ENCODE measurements around the gene IGFN1. TPM values are rescaled to one million over a fixed set of nuclear protein-coding genes. Genes with fewer than 3 reads are reported as not detected.

The IGFN1 gene
- total RNA-seq, 2 donors from 2014 or later, result 2.0 to 6.7 TPM

DNA sequence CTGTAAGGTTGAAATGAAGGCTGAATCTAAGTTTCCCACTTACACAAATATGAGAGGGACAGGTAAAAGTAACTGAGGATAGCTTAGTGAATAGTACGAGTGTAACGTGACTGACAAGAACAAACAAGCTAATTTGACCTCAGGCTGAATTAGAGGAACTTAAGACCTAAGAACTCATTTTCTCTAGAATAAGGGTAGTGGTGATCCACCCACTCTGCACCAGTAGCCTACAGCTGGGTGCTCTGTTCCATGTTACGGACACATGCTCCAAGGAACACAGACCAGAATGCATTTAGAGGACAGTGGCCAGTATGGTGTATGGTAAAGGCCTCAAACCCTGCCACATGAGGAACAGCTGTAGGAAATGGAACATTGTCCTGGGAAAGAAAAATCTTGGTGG is 21.4 kb upstream of the IGFN1 start:
- Histone ChIP-seq H3K4me3 (no peak overlapping the region), H3K4me1 (replicated peaks) (no peaks in the 10 kb centered on the region), H3K36me3 (no peaks in the 10 kb centered on the region), H3K27ac (no peak overlapping the region), H3K9me3 (no peaks in the 10 kb centered on the region), H3K27me3 (replicated peaks; ENCODE audit: insufficient read depth) (no peaks in the 10 kb centered on the region)
- TF ChIP-seq POLR2A (IDR thresholded peaks at IDR 0.05) (no peak), POLR2AphosphoS5 (IDR thresholded peaks at IDR 0.05) (no peak)
- TF ChIP-seq, protein P1, sequence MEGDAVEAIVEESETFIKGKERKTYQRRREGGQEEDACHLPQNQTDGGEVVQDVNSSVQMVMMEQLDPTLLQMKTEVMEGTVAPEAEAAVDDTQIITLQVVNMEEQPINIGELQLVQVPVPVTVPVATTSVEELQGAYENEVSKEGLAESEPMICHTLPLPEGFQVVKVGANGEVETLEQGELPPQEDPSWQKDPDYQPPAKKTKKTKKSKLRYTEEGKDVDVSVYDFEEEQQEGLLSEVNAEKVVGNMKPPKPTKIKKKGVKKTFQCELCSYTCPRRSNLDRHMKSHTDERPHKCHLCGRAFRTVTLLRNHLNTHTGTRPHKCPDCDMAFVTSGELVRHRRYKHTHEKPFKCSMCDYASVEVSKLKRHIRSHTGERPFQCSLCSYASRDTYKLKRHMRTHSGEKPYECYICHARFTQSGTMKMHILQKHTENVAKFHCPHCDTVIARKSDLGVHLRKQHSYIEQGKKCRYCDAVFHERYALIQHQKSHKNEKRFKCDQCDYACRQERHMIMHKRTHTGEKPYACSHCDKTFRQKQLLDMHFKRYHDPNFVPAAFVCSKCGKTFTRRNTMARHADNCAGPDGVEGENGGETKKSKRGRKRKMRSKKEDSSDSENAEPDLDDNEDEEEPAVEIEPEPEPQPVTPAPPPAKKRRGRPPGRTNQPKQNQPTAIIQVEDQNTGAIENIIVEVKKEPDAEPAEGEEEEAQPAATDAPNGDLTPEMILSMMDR (IDR thresholded peaks at IDR 0.05), result no peak
- DNase-seq (ENCODE audit: low spot score), result no peak
- WGBS, result 93% methylated on average over 3 of the region's 3 CpGs
- intact Hi-C loops (cut with DNase I), result no loop called here

DNA sequence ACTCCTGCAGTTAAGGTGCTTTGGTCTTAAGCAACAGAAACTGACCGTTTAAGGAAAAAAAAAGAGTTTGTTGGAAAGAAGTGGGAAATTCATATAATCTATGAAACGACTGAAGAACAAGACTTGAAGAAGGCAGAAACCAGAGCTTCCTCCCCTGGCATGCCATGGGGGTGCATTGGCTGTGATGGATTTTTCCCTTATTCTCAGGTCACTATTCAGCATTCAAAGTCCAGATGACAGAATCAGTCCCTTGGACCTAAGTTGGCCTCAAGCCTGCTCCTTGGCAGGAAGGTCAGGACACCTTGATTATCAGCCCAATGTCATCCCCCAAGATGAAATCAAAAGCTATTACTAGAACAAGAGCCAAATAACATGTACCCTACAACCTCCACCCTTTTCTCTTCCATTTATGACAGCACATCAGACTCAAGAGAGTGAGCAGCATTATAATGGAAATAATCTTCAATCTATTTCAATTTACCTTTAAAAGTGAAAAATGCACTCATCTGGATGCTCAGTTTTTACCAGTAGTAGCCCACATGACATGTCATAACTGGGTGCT is 20.6 kb upstream of the IGFN1 start:
- TF ChIP-seq POLR2A (IDR thresholded peaks at IDR 0.05), result no peak
- no peaks in the 10 kb centered on the region for H3K36me3 ChIP-seq
- 84% methylated on average over 2 of the region's 2 CpGs for WGBS
- no peak for DNase-seq (ENCODE audit: low spot score)
- no peaks in the 10 kb centered on the region for H3K9me3 ChIP-seq
- H3K27ac ChIP-seq, result peak overlapping the region; percentile 75 to 88
- H3K4me3 ChIP-seq, result peak overlapping the region in 1 of 2 donors; percentile 52
- intact Hi-C loops (cut with DNase I), result loop anchor here (2.0 kb wide), 1 partner anchor 15 kb away; the partner anchor contains the start of gene TMEM9
- H3K27me3 ChIP-seq (replicated peaks; ENCODE audit: insufficient read depth), result no peaks in the 10 kb centered on the region
- no peaks in the 10 kb centered on the region for H3K4me1 ChIP-seq (replicated peaks)

DNA sequence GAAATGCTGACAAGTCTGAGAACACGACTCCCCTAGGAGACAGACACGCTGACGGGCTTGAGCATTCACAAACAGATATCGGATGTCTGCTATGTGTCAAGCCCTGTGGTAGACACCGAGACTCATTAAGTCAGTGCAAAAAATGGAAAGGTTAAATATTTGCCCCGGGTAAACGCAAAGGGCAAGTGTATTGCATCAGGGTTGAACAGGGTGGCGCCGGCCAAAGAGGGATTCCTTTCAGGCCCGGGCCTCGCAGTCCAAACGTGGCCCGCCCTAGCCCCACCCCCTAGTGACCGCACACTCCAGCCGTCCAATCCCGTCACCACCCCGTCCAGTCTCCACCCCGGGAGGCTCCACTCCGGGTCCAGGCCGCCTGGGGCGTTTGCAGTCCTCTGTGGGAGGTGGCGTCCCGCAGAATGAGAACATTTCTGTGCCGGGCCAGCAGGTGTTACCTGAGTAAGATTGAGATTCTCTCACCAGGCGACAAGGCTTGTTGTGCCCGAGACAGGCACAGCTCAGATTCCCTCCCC is 20.0 kb upstream of the IGFN1 start:
- DNase-seq (ENCODE audit: low spot score), result peak; percentile 95
- no peaks in the 10 kb centered on the region for H3K9me3 ChIP-seq
- intact Hi-C loops (cut with DNase I), result loop anchor here (2.0 kb wide), 1 partner anchor 16 kb away; the partner anchor contains the start of gene TMEM9
- TF ChIP-seq POLR2AphosphoS5 (IDR thresholded peaks at IDR 0.05), result peak; percentile 88
- peak; percentile 78 for TF ChIP-seq POLR2A (IDR thresholded peaks at IDR 0.05)
- TF ChIP-seq, protein P1 (IDR thresholded peaks at IDR 0.05), result peak in 1 of 4 experiments; percentile 49
- H3K27me3 ChIP-seq (replicated peaks; ENCODE audit: insufficient read depth), result no peaks in the 10 kb centered on the region
- H3K27ac ChIP-seq, result peak overlapping the region; percentile 75 to 88
- H3K36me3 ChIP-seq, result no peaks in the 10 kb centered on the region
- no peaks in the 10 kb centered on the region for H3K4me1 ChIP-seq (replicated peaks)
- H3K4me3 ChIP-seq, result peak overlapping the region; percentile 51 to 52
- 10% methylated on average over 12 of the region's 26 CpGs for WGBS

DNA sequence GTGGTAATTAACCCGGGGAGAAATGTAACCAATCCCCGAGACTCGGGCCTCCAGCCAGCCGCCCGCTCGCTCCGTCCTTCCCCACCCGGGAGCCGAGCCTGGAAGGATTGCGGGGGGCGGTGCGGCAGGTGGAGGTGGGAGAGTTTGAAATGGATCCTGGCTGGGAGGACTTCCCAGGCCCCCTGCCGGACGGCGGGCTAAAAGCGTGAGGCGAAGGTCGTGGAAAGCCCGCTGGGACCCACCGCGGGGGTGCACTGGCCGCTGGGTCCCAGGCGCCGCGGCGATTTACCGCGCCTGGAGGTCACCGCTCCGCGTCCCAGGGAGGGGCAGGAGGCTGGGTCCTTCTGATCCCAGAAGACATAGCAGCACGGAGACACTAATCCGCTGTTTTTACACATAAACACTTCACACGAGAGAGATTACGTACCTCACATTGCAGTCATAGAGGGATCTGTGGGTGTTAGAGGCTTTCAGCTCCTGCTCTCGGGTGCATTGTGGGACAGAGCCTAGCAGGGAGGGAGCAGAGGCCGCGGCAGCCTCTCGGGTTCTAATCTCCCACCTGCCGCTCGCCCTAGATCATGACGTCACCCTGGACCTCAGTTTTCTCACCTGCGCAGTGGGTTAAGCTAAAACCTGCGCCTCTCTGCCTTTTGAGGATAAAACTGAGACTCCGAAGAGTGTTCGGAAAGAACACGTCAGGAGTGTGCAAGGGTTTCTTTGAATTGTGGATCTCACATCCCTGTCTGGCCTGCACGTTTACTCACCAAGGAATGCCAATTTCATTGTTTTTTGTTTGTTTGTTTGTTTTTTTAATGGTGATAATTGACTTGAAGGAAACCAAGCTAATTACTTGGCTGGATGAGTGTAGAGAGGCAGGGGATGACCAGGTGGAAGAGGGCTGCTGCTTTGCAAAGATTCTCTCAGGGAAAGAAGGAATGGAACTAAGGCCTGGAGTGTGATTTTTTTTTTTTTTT is 19.3 kb upstream of the IGFN1 start:
- peak overlapping the region; percentile 75 to 88 for H3K27ac ChIP-seq
- no peaks in the 10 kb centered on the region for H3K27me3 ChIP-seq (replicated peaks; ENCODE audit: insufficient read depth)
- no peaks in the 10 kb centered on the region for H3K9me3 ChIP-seq
- DNase-seq (ENCODE audit: low spot score), result no peak
- intact Hi-C loops (cut with DNase I), result loop anchor here (2.0 kb wide), 1 partner anchor 17 kb away; the partner anchor contains the start of gene TMEM9
- H3K4me3 ChIP-seq, result peak overlapping the region; percentile 51 to 52
- 10% methylated on average over 48 of the region's 48 CpGs for WGBS
- H3K4me1 ChIP-seq (replicated peaks), result no peaks in the 10 kb centered on the region
- no peak for TF ChIP-seq POLR2AphosphoS5 (IDR thresholded peaks at IDR 0.05)
- TF ChIP-seq, protein P1 (IDR thresholded peaks at IDR 0.05), result peak in 1 of 4 experiments; percentile 43
- no peaks in the 10 kb centered on the region for H3K36me3 ChIP-seq

DNA sequence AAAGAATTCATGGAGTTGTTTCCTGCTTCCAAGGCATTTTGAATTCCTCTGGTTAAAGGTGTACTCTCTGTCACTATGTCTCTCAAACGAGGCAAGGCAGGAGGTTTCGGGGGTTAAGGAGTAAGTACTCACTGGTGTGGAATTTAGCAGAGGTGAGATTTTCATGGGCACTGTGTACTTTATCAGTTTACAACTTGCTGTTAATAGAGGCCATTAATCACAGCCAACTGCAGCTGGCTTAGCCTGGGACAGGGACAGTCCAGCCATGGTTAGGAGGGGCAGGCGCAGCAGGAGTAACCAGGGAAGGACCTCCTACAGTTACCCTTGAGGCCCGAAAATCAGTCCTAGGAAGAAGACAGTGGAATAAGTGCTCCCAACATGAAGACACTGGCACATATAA is 18.3 kb upstream of the IGFN1 start:
- WGBS, result 69% methylated on average over 4 of the region's 4 CpGs
- DNase-seq (ENCODE audit: low spot score), result no peak
- Histone ChIP-seq H3K27ac (no peak overlapping the region), H3K4me1 (replicated peaks) (no peaks in the 10 kb centered on the region), H3K9me3 (no peaks in the 10 kb centered on the region), H3K4me3 (no peak overlapping the region), H3K27me3 (replicated peaks; ENCODE audit: insufficient read depth) (no peaks in the 10 kb centered on the region), H3K36me3 (no peaks in the 10 kb centered on the region)
- intact Hi-C loops (cut with DNase I), result no loop called here
- TF ChIP-seq POLR2AphosphoS5 (IDR thresholded peaks at IDR 0.05), result no peak
- TF ChIP-seq, protein P1 (IDR thresholded peaks at IDR 0.05), result no peak
